ENCODE data around the gene POLR3G. TPM values are rescaled to one million over a fixed set of nuclear protein-coding genes. Genes with fewer than 3 reads are reported as not detected.

POLR3G gene
- total RNA-seq, 2 experiments from 2014 or later, result 24.0 to 27.1 TPM

DNA sequence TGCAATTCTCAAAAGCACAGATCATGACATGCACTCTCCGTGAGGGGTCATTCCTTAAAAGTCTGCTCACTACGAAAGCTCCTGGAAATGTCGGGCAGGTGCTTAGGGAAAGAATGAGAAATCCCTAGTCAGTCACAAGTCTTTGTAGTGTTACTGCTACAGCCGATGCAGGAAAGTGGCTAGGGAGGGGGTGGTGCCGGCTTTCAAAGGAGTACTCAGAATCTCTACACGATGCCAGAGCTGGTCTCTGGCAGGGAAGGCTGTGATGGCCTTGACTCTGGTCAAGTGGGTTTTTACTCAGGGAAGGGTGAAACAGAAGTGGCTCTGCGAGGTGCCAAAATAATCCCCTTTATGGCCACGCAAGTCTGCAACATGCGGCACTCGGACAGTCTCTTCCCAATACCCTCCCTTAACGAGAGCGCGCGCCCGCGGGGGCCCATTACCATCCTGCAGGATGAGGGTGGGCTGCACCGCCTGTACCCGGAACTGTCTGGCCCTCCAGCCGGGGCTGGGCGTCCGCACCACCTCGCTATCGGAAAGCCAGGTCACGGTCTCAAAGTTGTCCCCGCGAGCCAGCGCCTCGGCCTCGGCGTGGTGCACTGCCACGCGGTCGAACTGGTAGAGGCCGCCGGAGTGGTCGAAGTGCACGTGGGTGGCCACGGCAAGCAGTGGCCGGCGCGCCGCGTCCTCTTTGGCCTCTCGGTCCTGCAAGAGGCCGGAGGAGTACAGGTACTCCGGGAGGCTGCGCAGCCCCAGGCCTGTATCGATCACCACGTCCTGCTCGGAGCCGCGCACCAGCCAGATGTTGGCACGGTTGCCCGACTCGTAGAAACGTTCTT lies 1.0 kb upstream of the POLR3G start:
- peaks cover 44% of the 10 kb centered on the region for H3K36me3 Mint-ChIP-seq (ENCODE audit: low read depth)
- ChIA-PET CTCF (interaction anchor here (0.6 to 2.7 kb wide), 5 partner anchors 33 to 56 kb away, joined by 3 to 13 read pairs (median 8); partner anchors contain the start of gene LYSMD3), POLR2A (interaction anchor here (1.2 to 2.6 kb wide), 5 partner anchors 8 to 64 kb away, joined by 3 to 17 read pairs (median 6); partner anchors contain the start of genes CETN3 and LYSMD3)
- peak overlapping the region; percentile 97 for H3K4me3 Mint-ChIP-seq
- intact Hi-C loops (cut with micrococcal nuclease), result no loop called here
- H3K27ac Mint-ChIP-seq, result peak overlapping the region; percentile 95
- TF ChIP-seq, protein P1, sequence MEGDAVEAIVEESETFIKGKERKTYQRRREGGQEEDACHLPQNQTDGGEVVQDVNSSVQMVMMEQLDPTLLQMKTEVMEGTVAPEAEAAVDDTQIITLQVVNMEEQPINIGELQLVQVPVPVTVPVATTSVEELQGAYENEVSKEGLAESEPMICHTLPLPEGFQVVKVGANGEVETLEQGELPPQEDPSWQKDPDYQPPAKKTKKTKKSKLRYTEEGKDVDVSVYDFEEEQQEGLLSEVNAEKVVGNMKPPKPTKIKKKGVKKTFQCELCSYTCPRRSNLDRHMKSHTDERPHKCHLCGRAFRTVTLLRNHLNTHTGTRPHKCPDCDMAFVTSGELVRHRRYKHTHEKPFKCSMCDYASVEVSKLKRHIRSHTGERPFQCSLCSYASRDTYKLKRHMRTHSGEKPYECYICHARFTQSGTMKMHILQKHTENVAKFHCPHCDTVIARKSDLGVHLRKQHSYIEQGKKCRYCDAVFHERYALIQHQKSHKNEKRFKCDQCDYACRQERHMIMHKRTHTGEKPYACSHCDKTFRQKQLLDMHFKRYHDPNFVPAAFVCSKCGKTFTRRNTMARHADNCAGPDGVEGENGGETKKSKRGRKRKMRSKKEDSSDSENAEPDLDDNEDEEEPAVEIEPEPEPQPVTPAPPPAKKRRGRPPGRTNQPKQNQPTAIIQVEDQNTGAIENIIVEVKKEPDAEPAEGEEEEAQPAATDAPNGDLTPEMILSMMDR (IDR thresholded peaks at IDR 0.05), result no peak
- H3K9me3 Mint-ChIP-seq, result peaks cover 25% of the 10 kb centered on the region
- H3K4me1 Mint-ChIP-seq (ENCODE audit: low read depth), result peaks cover 35% of the 10 kb centered on the region
- peak; percentile 50 for DNase-seq
- H3K27me3 Mint-ChIP-seq, result no peaks in the 10 kb centered on the region
- peak; percentile 2 for ATAC-seq

GRCh38 chr5:90475436-90475980 lies 844 bp downstream of the POLR3G start:
- Mint-ChIP-seq H3K4me3 (peak overlapping the region; percentile 97), H3K4me1 (ENCODE audit: low read depth) (peaks cover 35% of the 10 kb centered on the region)
- intact Hi-C loops (cut with micrococcal nuclease), result loop anchor here (5.0 kb wide), 1 partner anchor 52 kb away; the partner anchor contains the start of gene LYSMD3

GRCh38 chr5:90476391-90476790 lies 1.7 kb downstream of the POLR3G start:
- Mint-ChIP-seq H3K9me3 (peaks cover under 1% of the 10 kb centered on the region), H3K27me3 (no peaks in the 10 kb centered on the region), H3K4me3 (no peak overlapping the region), H3K27ac (no peak overlapping the region), H3K36me3 (ENCODE audit: low read depth) (peaks cover 21% of the 10 kb centered on the region), H3K4me1 (ENCODE audit: low read depth) (peaks cover 30% of the 10 kb centered on the region)
- ChIA-PET POLR2A (no interaction called here), CTCF (interaction anchor here (0.8 to 2.7 kb wide), 4 partner anchors 10 to 66 kb away, joined by 4 to 11 read pairs (median 6); partner anchors contain the start of genes CETN3 and LYSMD3)
- DNase-seq (no peak), ATAC-seq (no peak)
- intact Hi-C loops (cut with micrococcal nuclease), result loop anchor here (5.0 kb wide), 1 partner anchor 51 kb away; the partner anchor contains the start of gene LYSMD3
- TF ChIP-seq, protein P1 (IDR thresholded peaks at IDR 0.05), result no peak

More at GRCh38 chr5:90475436-90475980, 844 bp downstream of the POLR3G start:
- CTCF ChIA-PET, result interaction anchor here (0.8 to 2.7 kb wide), 3 partner anchors 36 to 65 kb away, joined by 4 to 11 read pairs (median 7); partner anchors contain the start of genes CETN3 and LYSMD3
- no peak for DNase-seq
- Mint-ChIP-seq H3K27me3 (no peaks in the 10 kb centered on the region), H3K27ac (peak overlapping the region; percentile 55), H3K36me3 (ENCODE audit: low read depth) (peaks cover 29% of the 10 kb centered on the region), H3K9me3 (peaks cover 8% of the 10 kb centered on the region)
- TF ChIP-seq, protein P1 (IDR thresholded peaks at IDR 0.05), result no peak
- POLR2A ChIA-PET, result interaction anchor here (0.6 to 2.6 kb wide), 5 partner anchors 10 to 65 kb away, joined by 3 to 17 read pairs (median 6); partner anchors contain the start of gene CETN3
- ATAC-seq, result no peak

- POLR2A ChIA-PET, result interaction anchor here (0.6 kb wide), 1 partner anchor 1225 kb away, joined by 3 read pairs; no protein-coding TSS in a partner anchor
- TF ChIP-seq, protein P1 (IDR thresholded peaks at IDR 0.05), result no peak
- DNase-seq, result no peak
Measured at GRCh38 chr5:90477073-90477472, 2.4 kb downstream of the POLR3G start.

More at GRCh38 chr5:90477073-90477472, 2.4 kb downstream of the POLR3G start:
- peaks cover 19% of the 10 kb centered on the region for H3K36me3 Mint-ChIP-seq (ENCODE audit: low read depth)
- ATAC-seq, result no peak
- intact Hi-C loops (cut with micrococcal nuclease), result loop anchor here (5.0 kb wide), 1 partner anchor 50 kb away; the partner anchor contains the start of gene LYSMD3
- H3K4me3 Mint-ChIP-seq, result no peak overlapping the region
- CTCF ChIA-PET, result interaction anchor here (1.0 to 1.5 kb wide), 3 partner anchors 11 to 52 kb away, joined by 3 to 7 read pairs (median 6); partner anchors contain the start of gene LYSMD3
- peaks cover 25% of the 10 kb centered on the region for H3K4me1 Mint-ChIP-seq (ENCODE audit: low read depth)
- H3K27ac Mint-ChIP-seq, result no peak overlapping the region
- H3K27me3 Mint-ChIP-seq, result no peaks in the 10 kb centered on the region
- no peaks in the 10 kb centered on the region for H3K9me3 Mint-ChIP-seq

Data from activated CD8-positive, alpha-beta T cell treated with anti-CD3 and anti-CD28 coated beads for 36 hours (primary cell).